GM21576 (cell line): ENCODE data around the gene MRPS23.

ENCODE experiments used
- ATAC-seq: cut with Tn5 transposase; IDR thresholded peaks from one replicate; pipeline ENCODE4 v1.9.1; 2021; ENCODE audit warnings: mild to moderate bottlenecking, moderate library complexity; ENCODE audit not compliant: unreplicated experiment

Gene MRPS23

DNA sequence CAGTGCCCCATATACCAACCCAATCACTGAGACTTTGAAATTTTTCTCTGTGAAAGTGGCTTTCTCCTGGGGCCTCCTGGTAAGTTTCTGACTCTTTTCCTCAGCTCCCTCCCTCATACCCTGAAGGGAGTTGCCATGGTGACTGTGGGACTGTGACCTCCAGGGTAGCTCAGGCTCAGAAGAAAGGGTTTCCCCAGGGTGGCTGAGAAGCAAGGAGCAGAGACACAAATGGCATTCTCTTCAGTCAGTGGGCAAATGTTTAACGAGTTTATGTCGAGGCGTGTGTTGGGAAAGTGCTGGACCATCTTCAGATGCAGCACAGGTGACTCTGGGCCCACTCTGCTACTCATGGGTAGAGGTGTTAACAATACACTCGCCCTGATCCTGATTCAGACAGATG lies 46.8 kb downstream of the MRPS23 start:
- no peak for ATAC-seq

DNA sequence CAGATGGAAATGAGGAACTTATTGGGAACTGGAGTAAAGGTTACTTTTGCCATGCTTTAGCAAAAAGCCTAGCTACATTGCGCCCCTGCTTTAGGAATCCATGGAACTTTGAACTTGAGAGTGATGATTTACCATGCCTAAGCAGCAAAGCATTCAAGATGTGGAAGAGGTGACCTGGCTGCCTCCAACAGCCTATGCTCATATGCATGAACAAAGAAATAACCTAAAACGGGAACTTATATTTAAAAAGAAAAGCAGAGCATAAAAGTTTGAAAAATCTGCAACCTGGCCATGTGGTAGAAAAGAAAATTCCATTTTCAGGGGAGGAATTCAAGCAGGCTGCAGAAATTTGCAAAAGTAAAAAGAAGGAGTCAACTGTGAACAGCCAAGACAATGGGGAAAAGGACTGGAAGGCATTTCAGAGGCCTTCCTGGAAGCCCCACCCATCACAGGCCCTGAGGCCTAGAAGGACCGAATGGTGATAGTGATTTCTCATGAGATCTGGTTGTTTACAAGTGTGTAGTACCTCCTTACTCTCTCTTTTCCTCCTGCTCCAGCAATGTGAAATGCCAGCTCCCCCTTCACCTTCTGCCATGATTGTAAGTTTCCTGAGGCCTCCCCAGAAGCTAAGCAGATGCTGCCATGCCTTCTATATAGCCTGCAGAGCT lies 48.7 kb downstream of the MRPS23 start:
- no peak for ATAC-seq

DNA sequence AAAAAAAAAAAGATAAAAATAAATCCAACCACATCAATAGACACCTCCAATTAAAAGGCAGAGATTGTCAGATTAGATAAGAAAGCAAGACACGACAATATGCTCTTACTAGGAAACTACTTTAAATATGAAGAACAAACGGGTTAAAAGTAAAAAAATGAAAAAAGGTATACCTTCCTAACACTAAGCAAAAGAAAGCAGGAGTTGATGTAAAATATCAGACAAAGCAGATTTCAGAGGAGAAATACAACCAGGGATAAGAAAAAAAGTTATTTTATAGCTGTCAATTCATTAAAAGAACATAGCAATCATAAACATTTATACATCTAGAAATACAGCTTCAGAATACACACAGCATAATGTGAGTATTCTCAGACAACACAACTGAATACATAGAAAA lies 55.0 kb downstream of the MRPS23 start:
- no peak for ATAC-seq

DNA sequence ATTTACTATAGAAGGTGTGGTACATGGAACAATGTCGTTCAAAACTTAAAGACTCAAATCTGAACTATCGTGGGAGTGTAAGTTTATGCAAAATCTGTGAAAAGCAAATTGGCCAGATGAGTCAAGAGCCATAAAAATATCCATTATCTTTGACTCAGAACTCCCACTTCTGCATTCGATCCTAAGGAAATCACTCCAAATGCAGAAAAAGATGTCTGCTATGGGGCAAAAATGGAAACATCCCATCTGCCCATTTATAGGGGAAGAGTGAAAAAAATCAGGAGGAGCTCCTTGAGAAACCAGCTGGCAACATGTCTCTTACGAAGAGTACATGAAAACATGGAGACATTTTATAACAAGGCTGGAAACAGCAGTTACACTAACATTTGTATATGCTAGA lies 61.1 kb downstream of the MRPS23 start:
- no peak for ATAC-seq

DNA sequence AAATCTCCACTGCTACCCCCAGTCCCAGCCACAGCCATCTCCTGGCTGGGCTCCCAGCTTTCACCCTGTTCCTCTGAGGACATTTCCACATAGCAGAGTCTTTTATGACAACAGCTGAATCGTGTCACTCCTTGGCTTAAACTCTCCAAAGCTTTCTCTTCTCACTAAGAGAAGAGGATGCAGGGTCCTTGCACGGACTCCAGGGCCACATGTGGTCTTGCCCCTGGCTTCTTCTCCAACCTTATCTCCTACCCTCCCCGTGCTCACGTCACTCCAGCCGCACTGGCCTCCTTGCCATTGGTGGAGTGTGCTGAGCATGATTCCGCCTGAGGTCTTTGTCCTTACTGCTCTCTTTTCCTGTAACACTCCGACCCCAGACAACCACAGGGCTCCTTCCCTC lies 64.8 kb downstream of the MRPS23 start:
- no peak for ATAC-seq
